Iris pigment epithelial cell (primary cell): ENCODE data around the gene FXYD5.

Experiments
- DNase-seq: peaks from one replicate; pipeline ENCODE4 v3.0.0-alpha.2; 2011; ENCODE audit warnings: low read depth

FXYD5 gene

DNA sequence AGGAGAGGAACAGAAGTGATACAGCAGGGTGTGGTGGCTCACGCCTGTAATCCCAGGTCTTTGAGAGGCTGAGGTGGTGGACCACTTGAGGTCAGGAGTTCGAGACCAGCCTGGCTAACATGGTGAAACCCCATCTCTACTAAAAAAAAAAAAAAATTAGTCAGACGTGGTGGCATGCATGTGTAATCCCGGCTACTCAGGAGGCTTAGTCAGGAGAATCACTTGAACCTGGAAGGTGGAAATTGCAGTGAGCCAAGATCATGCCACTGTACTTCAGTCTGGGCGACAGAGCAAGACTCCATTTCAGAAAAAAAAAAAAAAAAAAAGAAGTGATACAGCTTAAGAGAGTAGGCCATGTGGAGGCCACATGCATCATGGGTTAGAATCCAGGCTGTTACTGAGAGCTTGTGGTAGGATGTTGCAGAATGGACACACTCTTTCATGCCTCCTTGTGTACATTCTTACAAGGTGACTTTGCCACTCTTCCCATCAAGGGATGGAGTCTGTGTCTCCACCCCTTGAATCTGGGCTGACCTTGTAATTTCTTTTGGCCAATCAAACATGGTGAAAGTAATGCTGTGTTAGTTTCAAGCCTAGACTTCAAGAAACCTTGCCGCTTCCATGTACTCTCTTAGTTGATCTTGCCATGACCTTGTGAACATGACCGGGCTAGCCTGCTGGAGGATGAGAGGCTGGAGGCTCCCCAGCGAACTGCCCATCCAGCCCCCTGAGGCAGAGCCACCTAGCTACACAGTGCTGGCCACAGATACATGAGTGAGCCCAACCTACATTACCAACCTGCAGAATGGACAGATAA, 61.7 kb downstream of the FXYD5 start:
- peak; percentile 46 for DNase-seq

DNA sequence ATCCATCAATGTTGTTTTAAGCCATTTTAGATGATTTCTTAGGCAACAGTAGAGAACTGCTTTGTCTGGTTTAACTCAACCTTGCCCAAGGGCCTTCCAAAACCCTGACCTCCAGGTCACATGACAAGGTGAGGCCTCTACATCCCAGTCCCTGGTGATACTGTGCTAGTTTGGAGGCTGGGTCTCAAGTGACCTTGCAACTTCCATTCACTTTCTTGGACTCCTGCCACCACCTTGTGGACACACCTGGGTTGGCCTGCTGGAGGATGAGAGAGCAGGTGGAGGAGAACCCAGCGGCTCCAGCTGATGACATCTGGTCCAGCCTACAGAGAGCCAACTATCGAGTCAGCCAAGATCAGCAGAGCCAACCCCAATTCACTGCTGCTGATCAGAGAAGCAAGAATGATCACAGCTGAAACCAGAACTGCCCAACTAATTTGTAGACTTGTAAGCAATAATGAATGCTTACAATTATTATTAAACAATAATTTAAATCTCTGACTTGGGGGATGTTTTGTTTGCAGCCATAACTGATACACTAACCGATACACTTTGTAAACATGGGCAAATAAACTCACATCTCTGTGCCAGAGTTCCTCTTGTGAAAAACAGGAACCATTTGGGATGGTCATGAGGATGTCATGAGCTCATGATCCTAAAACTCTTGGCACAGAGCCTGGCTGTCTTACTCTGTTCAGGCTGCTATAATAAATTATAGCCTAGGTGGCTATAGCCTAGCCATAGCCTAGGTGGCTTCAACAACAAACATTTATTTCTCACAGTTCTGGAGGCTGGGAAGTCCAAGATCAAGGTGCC, 62.5 kb downstream of the FXYD5 start:
- DNase-seq = no peak

DNA sequence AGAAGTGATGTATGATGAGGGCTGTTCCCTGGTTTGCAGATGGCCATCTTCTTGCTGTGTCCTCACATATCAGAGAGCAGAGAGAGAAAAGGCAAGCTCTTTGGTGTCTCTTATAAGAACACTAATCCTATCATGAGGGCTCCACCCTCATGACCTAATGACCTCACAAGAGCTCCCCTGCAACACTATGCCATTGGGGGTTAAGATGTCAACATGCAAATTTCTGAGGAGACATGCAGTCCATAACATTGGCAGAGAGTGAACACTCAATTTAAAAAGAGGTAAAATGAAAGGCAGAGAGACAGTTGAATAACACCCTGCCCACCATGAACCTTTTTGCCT, 63.1 kb downstream of the FXYD5 start:
- no peak for DNase-seq

DNA sequence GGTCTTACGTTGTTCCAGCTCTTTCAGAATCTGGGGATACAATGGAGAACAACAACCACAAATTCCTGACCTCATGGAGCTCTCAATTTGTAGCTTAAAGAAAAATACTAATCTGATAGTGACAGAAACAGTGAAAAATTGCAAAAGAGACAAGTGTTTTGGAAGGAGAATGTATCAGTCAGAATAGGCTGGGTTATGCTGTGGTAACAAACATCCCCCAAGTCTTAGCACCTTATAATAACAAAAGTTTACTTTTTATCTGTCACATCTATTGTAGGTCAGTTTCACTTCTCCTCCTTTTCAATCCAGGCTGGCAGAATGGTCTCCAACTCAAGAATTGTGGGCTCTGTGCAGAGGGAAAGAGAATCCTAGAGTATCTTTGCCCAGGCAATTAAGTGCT, 64.5 kb downstream of the FXYD5 start:
- DNase-seq = no peak
